Body of pancreas (tissue), 4 donors: ENCODE measurements around the gene MROH8.

ENCODE experiments used
- POLR2A ChIP-seq, 3 donors: fragments of 450-650 bp; IDR thresholded peaks; one replicate each; pipeline ENCODE4 v1.6.1; 2016; ENCODE audit warnings: antibody characterized with exemption in 3 of 3, mild to moderate bottlenecking in 2 of 3
- TF ChIP-seq, protein P1 (sequence below), 7 experiments: fragments of 450-650 bp in 4 of 7; fragments of 200-600 bp in 3 of 7; sonication (generic) in 3 of 7; IDR thresholded peaks; one replicate each; pipeline ENCODE4 v1.5.1; 2016 to 2019; ENCODE audit warnings: antibody characterized with exemption in 7 of 7

DNA sequence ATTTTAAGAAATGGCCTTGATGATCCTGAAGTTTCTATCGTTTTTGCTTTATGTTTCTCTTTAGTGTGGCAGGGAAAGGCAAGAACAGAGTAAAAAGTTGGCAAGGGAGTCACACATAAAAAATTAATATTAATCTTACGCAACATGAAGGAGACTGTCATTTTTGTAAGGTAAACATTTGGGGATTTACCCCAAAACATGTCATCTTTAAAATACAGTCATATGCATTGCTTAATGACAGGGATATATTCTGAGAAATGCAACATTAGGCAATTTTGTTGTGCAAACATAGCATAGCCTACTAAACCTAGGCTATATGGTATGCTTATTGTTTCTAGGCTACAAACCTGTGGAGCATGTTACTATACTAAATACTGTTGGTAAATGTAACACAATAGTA lies 88.9 kb downstream of the MROH8 start:
- no peak for TF ChIP-seq POLR2A (IDR thresholded peaks at IDR 0.05)
- TF ChIP-seq, protein P1, sequence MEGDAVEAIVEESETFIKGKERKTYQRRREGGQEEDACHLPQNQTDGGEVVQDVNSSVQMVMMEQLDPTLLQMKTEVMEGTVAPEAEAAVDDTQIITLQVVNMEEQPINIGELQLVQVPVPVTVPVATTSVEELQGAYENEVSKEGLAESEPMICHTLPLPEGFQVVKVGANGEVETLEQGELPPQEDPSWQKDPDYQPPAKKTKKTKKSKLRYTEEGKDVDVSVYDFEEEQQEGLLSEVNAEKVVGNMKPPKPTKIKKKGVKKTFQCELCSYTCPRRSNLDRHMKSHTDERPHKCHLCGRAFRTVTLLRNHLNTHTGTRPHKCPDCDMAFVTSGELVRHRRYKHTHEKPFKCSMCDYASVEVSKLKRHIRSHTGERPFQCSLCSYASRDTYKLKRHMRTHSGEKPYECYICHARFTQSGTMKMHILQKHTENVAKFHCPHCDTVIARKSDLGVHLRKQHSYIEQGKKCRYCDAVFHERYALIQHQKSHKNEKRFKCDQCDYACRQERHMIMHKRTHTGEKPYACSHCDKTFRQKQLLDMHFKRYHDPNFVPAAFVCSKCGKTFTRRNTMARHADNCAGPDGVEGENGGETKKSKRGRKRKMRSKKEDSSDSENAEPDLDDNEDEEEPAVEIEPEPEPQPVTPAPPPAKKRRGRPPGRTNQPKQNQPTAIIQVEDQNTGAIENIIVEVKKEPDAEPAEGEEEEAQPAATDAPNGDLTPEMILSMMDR (IDR thresholded peaks at IDR 0.05) = no peak
